SK-N-SH treated with all-trans-retinoic acid at 6 μM for 48 hours (cell line): Measurements from ENCODE around the gene BTNL3.

ENCODE experiments used
- ATAC-seq: fragments of 200-7000 bp; cut with Tn5 transposase; 3 replicates; pipeline ENCODE4 v1.9.1; 2020; ENCODE audit warnings: mild to moderate bottlenecking, moderate library complexity
- ARNTL ChIP-seq: fragments of 450-650 bp; formaldehyde crosslinking; IDR thresholded peaks from 2 replicates; pipeline ENCODE4 v1.5.0; 2020; ENCODE audit warnings: low read depth, mild to moderate bottlenecking, moderate library complexity, borderline replicate concordance
- CREB5 ChIP-seq: fragments of 250-450 bp; sonication (Bioruptor Pico); IDR thresholded peaks from 2 replicates; pipeline ENCODE4 v1.5.1; 2020; ENCODE audit warnings: low read depth, mild to moderate bottlenecking, moderate library complexity
- CSRNP3 ChIP-seq: fragments of 250-450 bp; sonication (Bioruptor Pico); IDR thresholded peaks from 2 replicates; pipeline ENCODE4 v1.5.1; 2021; ENCODE audit warnings: mild to moderate bottlenecking, moderate library complexity
- GLIS3 ChIP-seq: fragments of 250-450 bp; sonication (Bioruptor Pico); IDR thresholded peaks from 2 replicates; pipeline ENCODE4 v1.5.0; 2020; ENCODE audit warnings: mild to moderate bottlenecking, moderate library complexity
- ISL1 ChIP-seq: fragments of 250-450 bp; sonication (Bioruptor Pico); IDR thresholded peaks from 2 replicates; pipeline ENCODE4 v2.1.2; 2022; ENCODE audit warnings: mild to moderate bottlenecking, moderate library complexity
- PATZ1 ChIP-seq: fragments of 250-450 bp; sonication (Bioruptor Pico); IDR thresholded peaks from 2 replicates; pipeline ENCODE4 v1.8.0; 2020; ENCODE audit warnings: mild to moderate bottlenecking, moderate library complexity, borderline replicate concordance
- POU6F1 ChIP-seq: fragments of 250-450 bp; sonication (Bioruptor Pico); IDR thresholded peaks from 2 replicates; pipeline ENCODE4 v1.8.0; 2021; ENCODE audit warnings: low read depth, mild to moderate bottlenecking, moderate library complexity, borderline replicate concordance
- PPARA ChIP-seq: fragments of 250-450 bp; sonication (Bioruptor Pico); IDR thresholded peaks from 2 replicates; pipeline ENCODE4 v1.5.0; 2020; ENCODE audit warnings: mild to moderate bottlenecking, borderline replicate concordance
- RARB ChIP-seq: fragments of 250-450 bp; sonication (Bioruptor Pico); IDR thresholded peaks from 2 replicates; pipeline ENCODE4 v1.8.0; 2021; ENCODE audit warnings: mild to moderate bottlenecking, moderate library complexity
- SNAI2 ChIP-seq: fragments of 250-450 bp; sonication (Bioruptor Pico); IDR thresholded peaks from 2 replicates; pipeline ENCODE4 v1.5.0; 2020; ENCODE audit warnings: mild to moderate bottlenecking, moderate library complexity
- TCF4 ChIP-seq: fragments of 250-450 bp; sonication (Bioruptor Pico); IDR thresholded peaks from 2 replicates; pipeline ENCODE4 v1.8.0; 2021; ENCODE audit warnings: mild to moderate bottlenecking, moderate library complexity, borderline replicate concordance
- TSHZ2 ChIP-seq: fragments of 250-450 bp; sonication (Bioruptor Pico); IDR thresholded peaks from 2 replicates; pipeline ENCODE4 v1.5.0; 2020; ENCODE audit warnings: mild to moderate bottlenecking, moderate library complexity
- ZC3H10 ChIP-seq: fragments of 250-450 bp; sonication (Bioruptor Pico); IDR thresholded peaks from 2 replicates; pipeline ENCODE4 v1.5.1; 2021; ENCODE audit warnings: mild to moderate bottlenecking, moderate library complexity
- ZFP30 ChIP-seq: fragments of 450-650 bp; formaldehyde crosslinking; IDR thresholded peaks from 2 replicates; pipeline ENCODE4 v1.5.0; 2022; ENCODE audit warnings: mild to moderate bottlenecking, moderate library complexity
- ZNF70 ChIP-seq: fragments of 450-650 bp; formaldehyde crosslinking; IDR thresholded peaks from 2 replicates; pipeline ENCODE4 v1.5.0; 2020; ENCODE audit warnings: mild to moderate bottlenecking, moderate library complexity
- ZNF8 ChIP-seq: fragments of 450-650 bp; formaldehyde crosslinking; IDR thresholded peaks from 2 replicates; pipeline ENCODE4 v1.5.0; 2020; ENCODE audit warnings: mild to moderate bottlenecking, moderate library complexity

Gene BTNL3

GRCh38 chr5:180988016-180988415, 630 bp upstream of the BTNL3 start (continued):
- TF ChIP-seq TSHZ2 (CRISPR knock-in tag), result no peak
- TF ChIP-seq SNAI2 (CRISPR knock-in tag), result no peak
- no peak for TF ChIP-seq ZFP30 (CRISPR knock-in tag)
- TF ChIP-seq RARB (CRISPR knock-in tag), result no peak
- no peak for TF ChIP-seq CSRNP3 (CRISPR knock-in tag)

GRCh38 chr5:180990086-180990881, 1.6 kb downstream of the BTNL3 start:
- TF ChIP-seq ARNTL (CRISPR knock-in tag), result no peak
- no peak for TF ChIP-seq CSRNP3 (CRISPR knock-in tag)
- no peak for TF ChIP-seq GLIS3 (CRISPR knock-in tag)
- TF ChIP-seq SNAI2 (CRISPR knock-in tag), result no peak
- TF ChIP-seq ZNF70 (CRISPR knock-in tag), result no peak
- ATAC-seq, result no peak

GRCh38 chr5:180990882-180991242, 2.2 kb downstream of the BTNL3 start:
- TF ChIP-seq PPARA (CRISPR knock-in tag), result no peak
- TF ChIP-seq GLIS3 (CRISPR knock-in tag), result no peak
- no peak for TF ChIP-seq CREB5 (CRISPR knock-in tag)
- TF ChIP-seq CSRNP3 (CRISPR knock-in tag), result no peak
- no peak for TF ChIP-seq ZNF8 (CRISPR knock-in tag)
- no peak for ATAC-seq

GRCh38 chr5:181001947-181002346, 13.3 kb downstream of the BTNL3 start:
- TF ChIP-seq CSRNP3 (CRISPR knock-in tag) (no peak), ISL1 (no peak), RARB (CRISPR knock-in tag) (no peak), PATZ1 (CRISPR knock-in tag) (no peak), TCF4 (CRISPR knock-in tag) (no peak), ARNTL (CRISPR knock-in tag) (no peak), ZC3H10 (CRISPR knock-in tag) (no peak), POU6F1 (CRISPR knock-in tag) (no peak)

More at GRCh38 chr5:181001947-181002346, 13.3 kb downstream of the BTNL3 start:
- no peak for ATAC-seq
